RPMI8226 (cell line): ENCODE data around the gene RSRC1.
A peak's percentile ranks its signal among the peaks of the same experiment; 100 is the strongest.
"Not testable (repeated sequence)": the region's sequence is repeated elsewhere in the genome, so short reads cannot be mapped to it uniquely, and the experiment has no call there.

Experiments used
- DNase-seq: peaks from one replicate; pipeline ENCODE4 v3.0.0-alpha.2; 2015

Gene RSRC1

DNA sequence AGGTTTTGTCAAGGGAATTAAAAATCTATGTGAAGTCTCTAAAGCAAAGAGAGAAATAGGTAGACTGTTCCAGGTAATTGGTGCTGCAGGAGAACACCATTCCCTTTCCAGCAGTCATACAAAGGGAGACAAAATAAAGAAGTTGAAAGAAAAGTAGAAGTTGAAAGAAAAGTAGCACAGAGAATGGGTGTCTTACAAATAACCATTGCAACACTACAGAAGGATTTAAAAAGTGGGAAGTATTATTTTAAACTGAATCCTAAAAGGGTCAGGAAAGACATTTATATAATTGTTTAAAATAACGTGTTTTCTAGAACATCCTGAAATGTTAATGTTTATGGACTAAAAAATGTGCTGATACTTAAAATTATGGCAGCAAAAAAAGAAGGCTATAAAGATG, 223.8 kb downstream of the RSRC1 start:
- DNase-seq: no peak

DNA sequence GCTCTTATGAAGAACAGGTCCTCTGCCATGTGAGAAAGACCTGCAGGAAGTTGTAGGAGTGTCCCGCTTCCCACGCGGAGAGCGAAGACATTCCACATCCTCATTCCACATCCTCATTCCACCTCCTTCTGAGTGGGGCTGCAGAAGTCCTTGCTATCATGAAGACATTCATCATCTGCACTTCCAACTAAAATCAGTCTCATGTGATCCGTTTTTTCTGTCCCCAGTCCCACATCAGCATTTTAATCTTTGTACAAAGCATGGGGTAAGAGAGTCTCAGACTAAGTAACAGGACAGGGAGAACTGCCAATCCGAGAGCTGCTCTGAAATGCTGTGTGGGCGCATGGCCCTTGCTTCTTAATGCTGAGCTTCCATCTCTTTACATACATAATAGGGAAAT, 227.2 kb downstream of the RSRC1 start:
- no peak for DNase-seq

GRCh38 chr3:158339638-158340037, 229.7 kb downstream of the RSRC1 start:
- no peak for DNase-seq

GRCh38 chr3:158340951-158341350, 231.1 kb downstream of the RSRC1 start:
- DNase-seq: not testable (repeated sequence)

- DNase-seq: no peak
Observed at GRCh38 chr3:158347966-158348365, 238.1 kb downstream of the RSRC1 start.

GRCh38 chr3:158350971-158351370, 241.1 kb downstream of the RSRC1 start:
- no peak for DNase-seq

DNA sequence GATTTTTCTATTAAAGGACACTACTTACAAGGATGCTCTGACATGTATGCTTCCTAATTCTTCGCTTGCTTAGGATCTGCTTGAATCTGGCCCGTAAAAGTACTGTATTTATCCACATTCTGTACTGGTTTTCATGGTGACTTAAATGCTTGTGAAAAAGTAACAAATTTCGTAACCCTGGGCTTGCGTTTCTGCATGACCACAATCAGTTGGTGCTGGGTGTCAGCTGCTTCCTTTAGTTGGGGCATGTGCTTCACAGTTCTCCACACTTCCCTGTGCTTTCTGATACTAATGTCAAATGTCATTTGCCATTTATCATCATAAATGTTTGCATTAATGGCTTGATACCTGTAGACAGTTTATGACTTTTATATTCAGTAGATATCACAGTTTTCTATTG, 242.7 kb downstream of the RSRC1 start:
- DNase-seq: peak; percentile 26

- DNase-seq: no peak
Observed at GRCh38 chr3:158354713-158355112, 244.8 kb downstream of the RSRC1 start.

DNA sequence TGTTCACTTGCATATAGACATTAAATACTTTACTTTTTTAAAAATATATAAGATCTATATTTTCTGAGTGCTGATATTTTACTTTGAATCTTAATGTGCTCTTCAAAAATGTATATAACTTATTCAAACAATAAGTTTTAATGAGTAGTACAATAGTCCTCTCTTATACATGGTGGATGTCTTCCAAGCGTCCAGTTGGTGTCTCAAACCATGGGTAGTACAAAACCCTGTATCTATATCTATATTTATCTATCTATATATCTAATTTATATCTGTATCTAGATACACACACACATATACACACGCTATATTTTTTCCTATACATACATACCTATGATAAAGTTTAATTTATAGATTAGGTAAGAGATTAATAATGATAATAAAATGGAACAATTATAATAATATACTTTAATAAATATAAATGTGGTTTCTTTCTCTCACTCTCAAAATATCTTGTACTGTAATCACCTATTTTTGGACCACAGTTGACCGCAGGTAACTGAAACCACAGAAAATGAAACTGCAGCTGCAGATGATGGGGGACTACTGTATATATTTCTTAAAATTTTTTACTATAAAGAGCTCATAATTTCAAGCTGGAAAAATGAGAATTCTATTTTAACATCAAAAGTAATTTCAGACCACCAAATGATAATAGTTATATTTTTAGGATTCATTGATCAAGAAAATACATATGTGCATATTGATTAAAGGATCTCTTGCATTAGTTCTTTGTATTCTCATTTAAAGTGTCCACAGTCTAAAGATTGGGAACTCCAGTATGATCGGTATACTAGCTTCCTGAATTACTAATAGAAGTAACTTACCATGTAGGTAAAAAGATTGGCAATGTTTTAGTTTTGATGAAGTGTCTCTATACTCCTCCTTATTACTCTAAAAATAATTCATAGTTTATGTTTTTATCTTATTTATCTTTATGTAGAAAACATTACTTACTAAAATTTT, 246.0 kb downstream of the RSRC1 start:
- peak; percentile 87 for DNase-seq

- DNase-seq: no peak
Observed at GRCh38 chr3:158359339-158359738, 249.4 kb downstream of the RSRC1 start.

GRCh38 chr3:158360756-158361448, 251.0 kb downstream of the RSRC1 start:
- no peak for DNase-seq

GRCh38 chr3:158368271-158368670, 258.4 kb downstream of the RSRC1 start:
- no peak for DNase-seq

DNA sequence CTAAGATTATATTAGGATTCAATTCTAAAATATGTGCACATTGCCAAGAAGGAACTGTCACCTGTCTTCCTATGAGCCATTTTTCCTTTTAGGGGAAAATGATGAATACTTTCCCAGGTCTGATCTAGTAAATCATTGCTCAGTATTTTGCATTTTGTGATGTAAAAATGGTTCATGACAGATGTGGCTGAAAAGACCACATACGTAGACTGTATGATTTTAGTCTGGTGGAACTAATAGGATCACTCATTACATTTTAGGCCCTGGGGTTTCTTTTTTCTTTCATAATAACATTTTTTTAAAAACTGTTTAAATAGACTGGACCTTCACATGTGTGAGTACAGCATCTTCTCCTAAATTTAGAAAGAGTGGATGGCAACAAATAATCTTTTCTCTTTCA, 259.4 kb downstream of the RSRC1 start:
- DNase-seq: no peak

GRCh38 chr3:158379517-158379916, 269.6 kb downstream of the RSRC1 start:
- DNase-seq: no peak

DNA sequence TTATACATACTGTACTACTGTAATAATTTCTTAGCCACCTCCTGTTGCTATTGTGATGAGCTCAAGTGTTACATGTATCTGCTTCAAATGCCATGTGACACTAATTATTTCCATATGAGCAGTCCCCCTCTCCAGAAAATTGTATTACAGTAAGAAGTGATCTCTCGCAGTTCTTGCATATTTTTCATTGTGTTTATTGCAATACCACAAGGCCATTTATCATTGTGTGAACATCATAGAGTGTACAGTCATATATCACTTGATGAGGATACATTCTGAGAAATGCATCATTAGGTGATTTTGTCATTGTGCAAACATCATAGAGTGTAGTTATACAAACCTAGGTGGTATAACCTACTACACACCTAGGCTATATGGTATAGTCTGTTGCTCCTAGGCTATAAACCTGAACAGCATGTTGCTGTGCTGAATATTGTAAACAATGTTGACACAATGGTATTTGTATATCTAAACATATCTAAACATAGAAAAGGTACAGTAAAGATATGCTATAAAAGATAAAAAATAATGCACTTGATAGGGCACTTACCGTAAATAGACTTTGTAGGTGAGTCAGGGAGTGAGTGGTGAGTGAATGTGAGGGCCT, 271.5 kb downstream of the RSRC1 start:
- no peak for DNase-seq

- peak; percentile 13 for DNase-seq
Observed at GRCh38 chr3:158382479-158382878, 272.6 kb downstream of the RSRC1 start.

DNA sequence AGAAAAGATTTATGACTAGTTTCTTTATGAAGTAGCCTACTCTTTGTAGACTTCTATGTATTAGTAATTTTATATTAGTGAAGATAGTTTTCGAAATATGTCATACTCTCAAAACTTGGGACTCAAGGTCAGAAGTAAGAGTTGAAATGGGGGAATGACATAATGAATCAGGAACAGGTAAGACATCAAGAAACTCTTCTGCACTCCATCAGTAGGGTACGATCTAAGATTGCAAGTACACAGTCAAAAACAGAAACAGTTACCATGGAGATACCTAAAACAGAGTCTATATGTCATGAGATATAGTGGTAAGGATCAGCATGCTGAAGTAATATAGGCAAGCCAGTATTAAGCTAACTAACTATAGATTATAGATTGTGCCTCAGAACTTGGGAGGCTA, 274.1 kb downstream of the RSRC1 start:
- DNase-seq: no peak

DNA sequence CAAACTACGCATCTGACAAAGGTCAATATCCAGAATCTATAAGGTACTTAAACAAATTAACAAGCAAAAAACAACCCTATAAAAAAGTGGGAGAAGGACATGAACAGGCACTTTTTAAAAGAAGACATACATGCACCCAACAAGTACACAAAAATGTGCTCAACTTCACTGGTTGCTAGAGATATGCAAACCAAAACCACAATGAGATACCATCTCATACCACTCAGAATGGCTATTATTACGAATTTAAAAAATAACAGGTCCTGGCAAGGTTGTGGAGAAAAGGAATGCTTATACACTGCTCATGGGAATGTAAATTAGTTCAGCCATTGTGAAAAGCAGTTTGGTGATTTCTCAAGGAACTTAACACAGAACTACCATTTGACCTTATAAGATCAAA, 285.5 kb downstream of the RSRC1 start:
- DNase-seq: no peak

GRCh38 chr3:158402590-158402989, 292.7 kb downstream of the RSRC1 start:
- DNase-seq: no peak

- DNase-seq: no peak
Observed at GRCh38 chr3:158403013-158403412, 293.1 kb downstream of the RSRC1 start.

GRCh38 chr3:158404131-158404718, 294.3 kb downstream of the RSRC1 start:
- DNase-seq: no peak

- DNase-seq: no peak
Observed at GRCh38 chr3:158405507-158405906, 295.6 kb downstream of the RSRC1 start.

DNA sequence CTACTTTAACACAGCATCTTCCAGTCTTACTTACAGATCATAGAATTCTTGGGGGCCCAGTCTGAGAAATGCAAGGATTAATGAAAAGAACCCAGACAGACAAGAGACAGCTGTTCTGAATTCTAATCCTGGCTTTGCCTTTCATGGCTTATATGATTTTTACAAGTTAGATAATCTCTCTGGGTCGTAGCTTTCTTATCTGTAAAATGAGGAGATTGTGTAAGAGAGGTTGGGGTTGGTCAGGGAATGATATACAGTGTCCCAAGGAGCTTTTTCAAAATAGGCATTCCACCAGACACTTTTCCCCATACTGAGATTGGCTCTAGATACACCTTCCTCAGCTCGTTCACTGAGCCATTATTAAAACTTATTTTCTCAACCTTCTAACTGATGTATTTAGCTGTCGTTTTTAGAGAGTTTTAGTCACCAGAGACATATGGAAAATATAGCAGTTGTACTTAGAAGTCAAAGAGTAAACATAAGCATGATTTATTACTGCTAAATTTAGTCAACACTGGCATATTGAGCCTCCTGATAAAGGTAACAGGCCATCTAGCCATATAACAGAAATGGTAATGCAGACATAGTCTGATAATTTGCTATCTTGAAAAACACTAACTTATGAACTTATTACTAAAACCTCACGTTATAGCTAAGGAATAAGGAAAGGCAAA, 298.1 kb downstream of the RSRC1 start:
- DNase-seq: no peak
